Kidney (tissue), 14 donors: ENCODE results near the gene FLRT1. TPM values are rescaled to one million over a fixed set of nuclear protein-coding genes. Genes with fewer than 3 reads are reported as not detected.
A peak's percentile ranks its signal among the peaks of the same experiment; 100 is the strongest.

Experiments
- DNase-seq, 5 donors: peaks; one replicate each; pipeline ENCODE4 v3.0.0-alpha.2; 2013 to 2020
- FAIRE-seq: peaks from 2 replicates; lab custom pipeline; 2012; peaks lifted over from hg19 to GRCh38; lab: Jason Lieb, UNC
- H3K27ac ChIP-seq, 2 donors: one replicate each; pipeline ENCODE4 v1.7.0; 2013; ENCODE audit warnings: low read depth in 2 of 2, low read length in 2 of 2, inconsistent platforms in 1 of 2
- H3K27me3 ChIP-seq: one replicate; pipeline ENCODE4 v1.7.1; 2013; ENCODE audit warnings: low read length, inconsistent platforms; ENCODE audit not compliant: control insufficient read depth, insufficient read depth
- H3K36me3 ChIP-seq, 3 donors: one replicate each; pipeline versions ENCODE4 v1.7.0 to v1.7.1; 2013; ENCODE audit warnings: low read length in 3 of 3, control low read depth in 1 of 3, inconsistent platforms in 1 of 3; ENCODE audit not compliant: insufficient read depth in 3 of 3, control insufficient read depth in 2 of 3
- H3K4me1 ChIP-seq, 3 donors: one replicate each; pipeline versions ENCODE4 v1.7.0 to v1.7.1; 2013; ENCODE audit warnings: low read length in 3 of 3, inconsistent platforms in 1 of 3, low read depth in 1 of 3; ENCODE audit not compliant: control insufficient read depth in 2 of 3, insufficient read depth in 2 of 3
- H3K4me3 ChIP-seq, 3 donors: one replicate each; pipeline versions ENCODE4 v1.7.0 to v1.8.1; 2013; ENCODE audit warnings: low read length in 3 of 3, control low read depth in 1 of 3, inconsistent platforms in 1 of 3
- H3K9ac ChIP-seq, 3 donors: one replicate each; pipeline versions ENCODE4 v1.7.0 to v1.7.1; 2013; ENCODE audit warnings: low read length in 3 of 3, control low read depth in 1 of 3, inconsistent platforms in 1 of 3
- H3K9me3 ChIP-seq, 3 donors: one replicate each; pipeline versions ENCODE4 v1.7.0 to v1.7.1; 2013; ENCODE audit warnings: low read length in 3 of 3, control low read depth in 1 of 3, inconsistent platforms in 1 of 3; ENCODE audit not compliant: control insufficient read depth in 2 of 3, insufficient read depth in 1 of 3
- intact Hi-C: fragments of 100-400 bp; cut with DNase I; formaldehyde crosslinking; loops from one replicate; pipeline ENCODE4 v1.11.1; 2022
- polyA plus RNA-seq: library from polyadenylated mRNA; stranded (reverse); fragments of 350-450 nt; fragmentation: Illumina TruSeq; extraction: RNeasy Lipid Tissue Mini Kit (QIAGEN cat#74804); gene quantifications from one replicate; pipeline ENCODE4 v1.2.3, GENCODE V29; 2014; ENCODE audit warnings: low read depth, low replicate concordance; ENCODE audit not compliant: insufficient read depth
- total RNA-seq: library from RNA; stranded (reverse); fragmentation: NEBNext Ultra II Directional; extraction: Animal tissue kit (Norgen Biotek cat#: 25700); gene quantifications from one replicate; pipeline ENCODE4 v1.2.1, GENCODE V29; 2021
- TF ChIP-seq, protein P1 (sequence below): IDR thresholded peaks from 3 replicates; pipeline ENCODE4 v1.5.1; 2012; ENCODE audit warnings: mild to moderate bottlenecking, moderate library complexity, borderline replicate concordance; ENCODE audit not compliant: insufficient read depth; ENCODE audit errors: extremely low read depth
- donor health status: control.
- donor health status: control.
- donor health status: control.
- donor health status: control.
- donor health status: control.
- donor health status: DM: yes; HTN: yes; CAD: no.
- donor health status: Normal renal cell carcinoma (clear cell type).

The FLRT1 gene
- total and polyA plus RNA-seq, 2 donors from 2014 or later, result 0.66 to 1.5 TPM

DNA sequence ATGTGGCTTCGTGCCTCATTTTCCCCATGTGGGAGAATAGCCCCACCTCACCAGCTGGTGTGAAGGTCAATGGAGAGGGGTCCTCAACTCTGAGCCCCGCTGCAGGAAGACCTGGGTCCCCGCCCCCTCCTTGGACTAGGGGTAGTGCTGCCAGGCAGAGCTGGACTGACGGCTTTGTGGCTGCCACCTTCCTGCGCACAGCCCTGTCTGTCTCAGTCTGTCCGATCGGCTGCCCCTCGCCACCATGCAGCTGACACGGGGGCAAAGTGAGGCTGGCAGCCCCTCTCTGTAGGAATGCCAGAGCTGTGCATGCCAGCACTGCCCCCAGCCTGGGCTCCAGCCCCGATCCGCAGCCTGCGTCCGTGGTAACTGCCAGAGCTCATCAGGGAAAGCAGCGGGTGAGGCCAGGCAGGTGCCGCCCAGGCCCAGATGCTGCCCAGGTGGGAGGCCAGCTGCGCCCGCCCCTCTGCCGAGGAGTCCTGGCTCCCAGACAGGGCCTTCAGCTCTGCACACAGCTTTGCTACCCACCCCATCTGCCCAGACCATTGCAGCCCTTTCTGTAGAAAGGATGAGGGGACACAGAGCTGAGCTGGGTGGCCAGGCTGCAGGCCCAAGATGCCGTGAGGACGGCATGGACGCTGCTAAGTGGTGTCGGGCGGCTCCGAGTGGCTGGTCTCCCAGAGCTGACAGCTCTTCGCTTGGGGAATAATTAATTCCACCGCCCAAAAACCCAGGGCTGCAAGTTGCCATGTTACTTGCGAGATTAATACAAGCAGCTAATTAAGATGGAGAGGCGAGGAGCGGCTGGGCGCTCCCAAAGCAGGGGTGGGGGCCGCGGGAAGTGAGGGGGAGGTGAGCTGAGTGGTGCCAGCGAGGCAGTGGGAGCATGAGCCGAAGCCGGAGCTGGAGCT lies 19.5 kb upstream of the FLRT1 start:
- TF ChIP-seq, protein P1, sequence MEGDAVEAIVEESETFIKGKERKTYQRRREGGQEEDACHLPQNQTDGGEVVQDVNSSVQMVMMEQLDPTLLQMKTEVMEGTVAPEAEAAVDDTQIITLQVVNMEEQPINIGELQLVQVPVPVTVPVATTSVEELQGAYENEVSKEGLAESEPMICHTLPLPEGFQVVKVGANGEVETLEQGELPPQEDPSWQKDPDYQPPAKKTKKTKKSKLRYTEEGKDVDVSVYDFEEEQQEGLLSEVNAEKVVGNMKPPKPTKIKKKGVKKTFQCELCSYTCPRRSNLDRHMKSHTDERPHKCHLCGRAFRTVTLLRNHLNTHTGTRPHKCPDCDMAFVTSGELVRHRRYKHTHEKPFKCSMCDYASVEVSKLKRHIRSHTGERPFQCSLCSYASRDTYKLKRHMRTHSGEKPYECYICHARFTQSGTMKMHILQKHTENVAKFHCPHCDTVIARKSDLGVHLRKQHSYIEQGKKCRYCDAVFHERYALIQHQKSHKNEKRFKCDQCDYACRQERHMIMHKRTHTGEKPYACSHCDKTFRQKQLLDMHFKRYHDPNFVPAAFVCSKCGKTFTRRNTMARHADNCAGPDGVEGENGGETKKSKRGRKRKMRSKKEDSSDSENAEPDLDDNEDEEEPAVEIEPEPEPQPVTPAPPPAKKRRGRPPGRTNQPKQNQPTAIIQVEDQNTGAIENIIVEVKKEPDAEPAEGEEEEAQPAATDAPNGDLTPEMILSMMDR, result no peak
- H3K36me3 ChIP-seq, result no peaks in the 10 kb centered on the region
- DNase-seq, result peak in 2 of 5 donors; percentile 29 to 34
- H3K9ac ChIP-seq, result no peak overlapping the region
- intact Hi-C loops, result no loop called here
- no peaks in the 10 kb centered on the region for H3K9me3 ChIP-seq
- H3K27ac ChIP-seq, result no peak overlapping the region
- no peak overlapping the region for H3K4me3 ChIP-seq
- FAIRE-seq, result no peak
- H3K27me3 ChIP-seq, result no peaks in the 10 kb centered on the region
- H3K4me1 ChIP-seq, result peaks cover 0 to 21% (median 4%) of the 10 kb centered on the region in 3 donors

DNA sequence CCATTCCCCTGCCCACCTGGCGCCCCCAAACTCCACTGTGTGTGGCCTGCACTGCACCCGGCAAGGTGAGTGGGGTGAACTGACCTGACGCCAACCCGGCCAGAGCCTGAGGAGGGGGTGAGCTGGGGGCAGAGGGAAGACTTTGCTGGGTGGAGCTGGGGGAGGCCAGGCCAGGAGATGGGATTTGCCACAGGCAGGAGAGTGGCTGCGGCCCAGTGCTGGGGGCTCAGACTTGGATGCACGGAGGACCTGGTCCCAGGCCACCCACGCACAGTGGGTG lies 17.8 kb upstream of the FLRT1 start:
- H3K36me3 ChIP-seq, result no peaks in the 10 kb centered on the region
- H3K9ac ChIP-seq, result no peak overlapping the region
- intact Hi-C loops, result no loop called here
- no peak overlapping the region for H3K4me3 ChIP-seq
- H3K27ac ChIP-seq, result no peak overlapping the region
- no peak for DNase-seq
- TF ChIP-seq, protein P1, result no peak
- H3K4me1 ChIP-seq, result peaks cover 0 to 18% (median 4%) of the 10 kb centered on the region in 3 donors
- no peak for FAIRE-seq
- H3K27me3 ChIP-seq, result no peaks in the 10 kb centered on the region
- H3K9me3 ChIP-seq, result no peaks in the 10 kb centered on the region

GRCh38 chr11:64018310-64018709 lies 17.4 kb upstream of the FLRT1 start:
- Histone ChIP-seq H3K9me3 (no peaks in the 10 kb centered on the region), H3K27ac (peak overlapping the region in 1 of 2 donors; percentile 60), H3K36me3 (no peaks in the 10 kb centered on the region), H3K27me3 (no peaks in the 10 kb centered on the region), H3K4me1 (peaks cover 0 to 18% (median 4%) of the 10 kb centered on the region in 3 donors), H3K9ac (no peak overlapping the region), H3K4me3 (no peak overlapping the region)
- FAIRE-seq, result no peak
- TF ChIP-seq, protein P1, result no peak
- intact Hi-C loops, result no loop called here
- no peak for DNase-seq
